ENCODE data around the gene DNAH9. TPM values are rescaled to one million over a fixed set of nuclear protein-coding genes. Genes with fewer than 3 reads are reported as not detected.

DNAH9 gene
- total and polyA plus RNA-seq, 5 donors = 0.20 to 0.47 (median 0.30) TPM; not detected in 1

GRCh38 chr17:11719856-11720255 lies 121.6 kb downstream of the DNAH9 start:
- no peaks in the 10 kb centered on the region for H3K27me3 ChIP-seq (ENCODE audit: control insufficient read depth, insufficient read depth)
- WGBS = 56% methylated on average over 6 of the region's 6 CpGs
- no peaks in the 10 kb centered on the region for H3K4me1 ChIP-seq (ENCODE audit: control insufficient read depth, insufficient read depth, low read length)
- H3K9me3 ChIP-seq (ENCODE audit: control insufficient read depth, low read length) = no peaks in the 10 kb centered on the region
- ATAC-seq (no peak), DNase-seq (no peak)
- no peak overlapping the region for H3K4me3 ChIP-seq (ENCODE audit: low read length)
- intact Hi-C loops (cut with DNase I) = no loop called here
- H3K27ac ChIP-seq (ENCODE audit: low read length) = no peak overlapping the region

- Histone ChIP-seq H3K27ac (ENCODE audit: low read length) (no peak overlapping the region), H3K4me1 (ENCODE audit: control insufficient read depth, insufficient read depth, low read length) (no peaks in the 10 kb centered on the region), H3K9me3 (ENCODE audit: control insufficient read depth, low read length) (no peaks in the 10 kb centered on the region), H3K4me3 (ENCODE audit: low read length) (no peak overlapping the region), H3K27me3 (ENCODE audit: control insufficient read depth, insufficient read depth) (no peaks in the 10 kb centered on the region)
- WGBS = 32% methylated on average over 2 of the region's 2 CpGs
- intact Hi-C loops (cut with DNase I) = no loop called here
- DNase-seq (no peak), ATAC-seq (no peak)
Measured at GRCh38 chr17:11720816-11721215, 122.5 kb downstream of the DNAH9 start.

- no peaks in the 10 kb centered on the region for H3K9me3 ChIP-seq (ENCODE audit: control insufficient read depth, low read length)
- no peaks in the 10 kb centered on the region for H3K4me1 ChIP-seq (ENCODE audit: control insufficient read depth, insufficient read depth, low read length)
- no peak overlapping the region for H3K27ac ChIP-seq (ENCODE audit: low read length)
- WGBS = 94% methylated on average over 3 of the region's 3 CpGs
- intact Hi-C loops (cut with DNase I) = no loop called here
- H3K27me3 ChIP-seq (ENCODE audit: control insufficient read depth, insufficient read depth) = no peaks in the 10 kb centered on the region
- no peak for ATAC-seq
- H3K4me3 ChIP-seq (ENCODE audit: low read length) = no peak overlapping the region
- no peak for DNase-seq
Measured at GRCh38 chr17:11730747-11731146, 132.5 kb downstream of the DNAH9 start.

GRCh38 chr17:11736613-11737312 lies 138.5 kb downstream of the DNAH9 start:
- intact Hi-C loops (cut with DNase I) = no loop called here
- Histone ChIP-seq H3K27me3 (ENCODE audit: control insufficient read depth, insufficient read depth) (no peaks in the 10 kb centered on the region), H3K9me3 (ENCODE audit: control insufficient read depth, low read length) (no peaks in the 10 kb centered on the region), H3K4me3 (ENCODE audit: low read length) (no peak overlapping the region), H3K27ac (ENCODE audit: low read length) (no peak overlapping the region), H3K4me1 (ENCODE audit: control insufficient read depth, insufficient read depth, low read length) (no peaks in the 10 kb centered on the region)
- 77% methylated on average over 15 of the region's 15 CpGs for WGBS
- ATAC-seq (no peak), DNase-seq (no peak)

- WGBS = 71% methylated on average over 5 of the region's 5 CpGs
- intact Hi-C loops (cut with DNase I) = no loop called here
- Histone ChIP-seq H3K27ac (ENCODE audit: low read length) (no peak overlapping the region), H3K9me3 (ENCODE audit: control insufficient read depth, low read length) (no peaks in the 10 kb centered on the region), H3K4me3 (ENCODE audit: low read length) (no peak overlapping the region), H3K27me3 (ENCODE audit: control insufficient read depth, insufficient read depth) (no peaks in the 10 kb centered on the region), H3K4me1 (ENCODE audit: control insufficient read depth, insufficient read depth, low read length) (no peaks in the 10 kb centered on the region)
- no peak for ATAC-seq
- no peak for DNase-seq
Measured at GRCh38 chr17:11737313-11737679, 139.0 kb downstream of the DNAH9 start.

- Histone ChIP-seq H3K4me1 (ENCODE audit: control insufficient read depth, insufficient read depth, low read length) (no peaks in the 10 kb centered on the region), H3K4me3 (ENCODE audit: low read length) (no peak overlapping the region), H3K27ac (ENCODE audit: low read length) (no peak overlapping the region), H3K9me3 (ENCODE audit: control insufficient read depth, low read length) (no peaks in the 10 kb centered on the region), H3K27me3 (ENCODE audit: control insufficient read depth, insufficient read depth) (no peaks in the 10 kb centered on the region)
- DNase-seq (no peak), ATAC-seq (no peak)
- intact Hi-C loops (cut with DNase I) = no loop called here
- 89% methylated on average over 6 of the region's 6 CpGs for WGBS
Measured at GRCh38 chr17:11738151-11738550, 139.9 kb downstream of the DNAH9 start.

- no peaks in the 10 kb centered on the region for H3K9me3 ChIP-seq (ENCODE audit: control insufficient read depth, low read length)
- no peak for DNase-seq
- 74% methylated on average over 5 of the region's 5 CpGs for WGBS
- H3K4me1 ChIP-seq (ENCODE audit: control insufficient read depth, insufficient read depth, low read length) = no peaks in the 10 kb centered on the region
- H3K4me3 ChIP-seq (ENCODE audit: low read length) = no peak overlapping the region
- ATAC-seq = no peak
- no peaks in the 10 kb centered on the region for H3K27me3 ChIP-seq (ENCODE audit: control insufficient read depth, insufficient read depth)
- intact Hi-C loops (cut with DNase I) = no loop called here
- H3K27ac ChIP-seq (ENCODE audit: low read length) = no peak overlapping the region
Measured at GRCh38 chr17:11739351-11739750, 141.1 kb downstream of the DNAH9 start.

GRCh38 chr17:11739848-11740247 lies 141.6 kb downstream of the DNAH9 start:
- H3K27me3 ChIP-seq (ENCODE audit: control insufficient read depth, insufficient read depth) = no peaks in the 10 kb centered on the region
- intact Hi-C loops (cut with DNase I) = no loop called here
- H3K4me3 ChIP-seq (ENCODE audit: low read length) = no peak overlapping the region
- ATAC-seq (no peak), DNase-seq (no peak)
- 56% methylated on average over 6 of the region's 6 CpGs for WGBS
- no peak overlapping the region for H3K27ac ChIP-seq (ENCODE audit: low read length)
- H3K4me1 ChIP-seq (ENCODE audit: control insufficient read depth, insufficient read depth, low read length) = no peaks in the 10 kb centered on the region
- no peaks in the 10 kb centered on the region for H3K9me3 ChIP-seq (ENCODE audit: control insufficient read depth, low read length)

GRCh38 chr17:11742886-11743285 lies 144.6 kb downstream of the DNAH9 start:
- Histone ChIP-seq H3K9me3 (ENCODE audit: control insufficient read depth, low read length) (peaks cover 2% of the 10 kb centered on the region), H3K27me3 (ENCODE audit: control insufficient read depth, insufficient read depth) (no peaks in the 10 kb centered on the region), H3K4me1 (ENCODE audit: control insufficient read depth, insufficient read depth, low read length) (no peaks in the 10 kb centered on the region), H3K4me3 (ENCODE audit: low read length) (no peak overlapping the region), H3K27ac (ENCODE audit: low read length) (no peak overlapping the region)
- intact Hi-C loops (cut with DNase I) = no loop called here
- WGBS = 36% methylated on average over 4 of the region's 4 CpGs
- no peak for DNase-seq
- ATAC-seq = no peak

- Histone ChIP-seq H3K4me1 (ENCODE audit: control insufficient read depth, insufficient read depth, low read length) (no peaks in the 10 kb centered on the region), H3K27me3 (ENCODE audit: control insufficient read depth, insufficient read depth) (no peaks in the 10 kb centered on the region), H3K9me3 (ENCODE audit: control insufficient read depth, low read length) (peaks cover 2% of the 10 kb centered on the region), H3K27ac (ENCODE audit: low read length) (no peak overlapping the region), H3K4me3 (ENCODE audit: low read length) (no peak overlapping the region)
- DNase-seq = no peak
- intact Hi-C loops (cut with DNase I) = no loop called here
- ATAC-seq = no peak
- WGBS = 91% methylated on average over 11 of the region's 11 CpGs
Measured at GRCh38 chr17:11744696-11745095, 146.4 kb downstream of the DNAH9 start.

GRCh38 chr17:11747441-11747840 lies 149.2 kb downstream of the DNAH9 start:
- H3K4me1 ChIP-seq (ENCODE audit: control insufficient read depth, insufficient read depth, low read length) = no peaks in the 10 kb centered on the region
- H3K4me3 ChIP-seq (ENCODE audit: low read length) = no peak overlapping the region
- ATAC-seq = no peak
- intact Hi-C loops (cut with DNase I) = no loop called here
- no peaks in the 10 kb centered on the region for H3K27me3 ChIP-seq (ENCODE audit: control insufficient read depth, insufficient read depth)
- peaks cover 2% of the 10 kb centered on the region for H3K9me3 ChIP-seq (ENCODE audit: control insufficient read depth, low read length)
- H3K27ac ChIP-seq (ENCODE audit: low read length) = no peak overlapping the region
- no peak for DNase-seq
- WGBS = 94% methylated on average over 7 of the region's 7 CpGs

GRCh38 chr17:11757815-11758214 lies 159.5 kb downstream of the DNAH9 start:
- no peaks in the 10 kb centered on the region for H3K9me3 ChIP-seq (ENCODE audit: control insufficient read depth, low read length)
- no peak overlapping the region for H3K27ac ChIP-seq (ENCODE audit: low read length)
- intact Hi-C loops (cut with DNase I) = no loop called here
- H3K4me1 ChIP-seq (ENCODE audit: control insufficient read depth, insufficient read depth, low read length) = no peaks in the 10 kb centered on the region
- WGBS = 56% methylated on average over 5 of the region's 5 CpGs
- DNase-seq (no peak), ATAC-seq (no peak)
- no peak overlapping the region for H3K4me3 ChIP-seq (ENCODE audit: low read length)
- no peaks in the 10 kb centered on the region for H3K27me3 ChIP-seq (ENCODE audit: control insufficient read depth, insufficient read depth)

Measured in right cardiac atrium (tissue), 5 donors.